ENCODE data around the gene MYL5.

MYL5 gene

DNA sequence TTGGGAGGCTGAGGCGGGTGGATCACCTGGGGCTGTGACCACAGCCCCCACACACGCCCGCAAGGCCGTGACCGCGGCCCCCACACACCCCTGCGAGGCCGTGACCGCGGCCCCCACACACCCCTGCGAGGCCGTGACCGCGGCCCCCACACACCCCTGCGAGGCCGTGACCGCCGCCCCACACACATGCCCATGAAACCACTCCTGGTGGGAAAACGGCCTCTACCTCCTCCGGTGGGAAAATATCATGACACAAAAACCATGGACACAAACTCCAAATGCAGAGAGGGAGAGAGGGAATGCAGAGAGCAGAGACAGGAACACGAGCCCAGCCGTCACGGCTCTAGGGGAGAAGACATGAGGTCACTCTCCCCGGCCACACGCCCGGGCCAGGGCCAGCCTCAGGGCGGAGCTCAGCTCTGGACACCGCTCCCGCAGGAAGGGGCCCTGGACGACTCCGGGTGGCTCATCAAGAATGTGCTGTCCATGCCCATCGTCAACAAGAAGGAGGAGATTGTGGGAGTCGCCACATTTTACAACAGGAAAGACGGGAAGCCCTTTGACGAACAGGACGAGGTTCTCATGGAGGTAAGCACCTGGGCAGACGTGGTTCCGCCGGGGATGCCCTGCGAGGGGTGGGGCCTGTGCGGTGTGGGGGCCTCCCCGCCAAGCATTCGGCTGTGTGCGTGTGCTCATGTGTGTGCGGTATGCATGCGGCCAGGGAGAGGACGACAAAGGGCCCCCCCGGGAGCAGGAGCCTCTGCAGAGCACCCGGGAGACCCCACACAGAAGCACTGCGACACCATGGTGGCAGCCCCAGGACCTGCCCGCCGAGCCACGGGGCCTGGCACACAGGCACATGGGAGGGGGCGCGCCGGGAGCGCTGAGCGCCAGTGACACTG, 17.7 kb upstream of the MYL5 start:
- CTCF ChIA-PET = no interaction called here

DNA sequence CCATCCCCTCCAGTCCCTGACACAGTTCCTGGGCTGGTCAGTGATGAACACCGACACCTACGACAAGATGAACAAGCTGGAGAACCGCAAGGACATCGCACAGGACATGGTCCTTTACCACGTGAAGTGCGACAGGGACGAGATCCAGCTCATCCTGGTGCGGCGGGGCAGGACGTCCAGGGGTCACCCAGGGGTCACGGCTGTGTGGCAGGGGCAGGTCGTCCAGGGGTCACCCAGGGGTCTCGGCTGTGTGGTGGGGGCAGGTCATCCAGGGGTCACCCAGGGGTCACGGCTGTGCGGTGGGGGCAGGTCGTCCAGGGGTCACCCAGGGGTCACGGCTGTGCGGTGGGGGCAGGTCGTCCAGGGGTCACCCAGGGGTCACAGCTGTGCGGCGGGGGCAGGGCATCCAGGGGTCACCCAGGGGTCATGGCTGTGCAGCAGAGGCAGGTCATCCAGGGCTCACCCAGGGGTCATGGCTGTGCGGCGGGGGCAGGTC, 17.0 kb upstream of the MYL5 start:
- POLR2A ChIA-PET = no interaction called here
- TF ChIP-seq, protein P1, sequence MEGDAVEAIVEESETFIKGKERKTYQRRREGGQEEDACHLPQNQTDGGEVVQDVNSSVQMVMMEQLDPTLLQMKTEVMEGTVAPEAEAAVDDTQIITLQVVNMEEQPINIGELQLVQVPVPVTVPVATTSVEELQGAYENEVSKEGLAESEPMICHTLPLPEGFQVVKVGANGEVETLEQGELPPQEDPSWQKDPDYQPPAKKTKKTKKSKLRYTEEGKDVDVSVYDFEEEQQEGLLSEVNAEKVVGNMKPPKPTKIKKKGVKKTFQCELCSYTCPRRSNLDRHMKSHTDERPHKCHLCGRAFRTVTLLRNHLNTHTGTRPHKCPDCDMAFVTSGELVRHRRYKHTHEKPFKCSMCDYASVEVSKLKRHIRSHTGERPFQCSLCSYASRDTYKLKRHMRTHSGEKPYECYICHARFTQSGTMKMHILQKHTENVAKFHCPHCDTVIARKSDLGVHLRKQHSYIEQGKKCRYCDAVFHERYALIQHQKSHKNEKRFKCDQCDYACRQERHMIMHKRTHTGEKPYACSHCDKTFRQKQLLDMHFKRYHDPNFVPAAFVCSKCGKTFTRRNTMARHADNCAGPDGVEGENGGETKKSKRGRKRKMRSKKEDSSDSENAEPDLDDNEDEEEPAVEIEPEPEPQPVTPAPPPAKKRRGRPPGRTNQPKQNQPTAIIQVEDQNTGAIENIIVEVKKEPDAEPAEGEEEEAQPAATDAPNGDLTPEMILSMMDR (IDR thresholded peaks at IDR 0.05; ENCODE audit: insufficient read depth, low read length, missing control alignments) = no peak
- no peak for DNase-seq (ENCODE audit: low read depth, low spot score)
- CTCF ChIA-PET = no interaction called here
- H3K4me3 ChIP-seq (ENCODE audit: low read depth, low read length) = no peak overlapping the region

More for the DNA sequence above, 17.7 kb upstream of the MYL5 start:
- no peak for DNase-seq (ENCODE audit: low read depth, low spot score)
- POLR2A ChIA-PET = no interaction called here
- H3K4me3 ChIP-seq (ENCODE audit: low read depth, low read length) = no peak overlapping the region
- TF ChIP-seq, protein P1 (IDR thresholded peaks at IDR 0.05; ENCODE audit: insufficient read depth, low read length, missing control alignments) = no peak

DNA sequence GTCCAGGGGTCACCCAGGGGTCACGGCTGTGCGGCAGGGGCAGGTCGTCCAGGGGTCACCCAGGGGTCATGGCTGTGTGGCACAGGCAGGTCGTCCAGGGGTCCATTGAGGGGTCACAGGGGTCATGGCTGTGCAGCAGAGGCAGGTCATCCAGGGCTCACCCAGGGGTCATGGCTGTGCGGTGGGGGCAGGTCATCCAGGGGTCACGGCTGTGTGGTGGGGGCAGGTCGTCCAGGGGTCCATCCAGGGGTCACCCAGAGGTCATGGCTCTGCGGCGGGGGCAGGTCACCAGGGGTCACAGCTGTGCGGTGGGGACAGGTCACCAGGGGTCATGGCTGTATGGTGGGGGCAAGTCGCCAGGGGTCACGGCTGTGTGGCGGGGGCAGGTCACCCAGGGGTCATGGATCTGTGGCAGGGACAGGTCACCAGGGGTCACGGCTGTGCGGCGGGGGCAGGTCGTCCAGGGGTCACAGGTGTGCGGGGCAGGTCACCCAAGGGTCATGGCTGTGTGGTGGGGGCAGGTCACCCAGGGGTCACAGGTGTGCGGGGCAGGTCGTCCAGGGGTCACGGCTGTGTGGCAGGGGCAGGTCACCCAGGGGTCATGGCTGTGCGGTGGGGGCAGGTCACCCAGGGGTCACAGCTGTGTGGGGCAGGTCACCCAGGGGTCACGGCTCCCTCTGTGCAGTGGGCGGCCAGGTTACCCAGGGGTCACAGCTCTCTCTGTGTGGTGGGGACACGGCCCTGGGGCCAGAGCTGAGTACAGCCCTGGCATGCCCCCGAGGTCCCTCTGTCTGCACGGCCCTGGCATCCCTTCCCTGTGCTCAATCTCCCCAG, 16.3 kb upstream of the MYL5 start:
- H3K4me3 ChIP-seq (ENCODE audit: low read depth, low read length) = no peak overlapping the region
- ChIA-PET POLR2A (no interaction called here), CTCF (no interaction called here)
- TF ChIP-seq, protein P1 (IDR thresholded peaks at IDR 0.05; ENCODE audit: insufficient read depth, low read length, missing control alignments) = no peak
- no peak for DNase-seq (ENCODE audit: low read depth, low spot score)

DNA sequence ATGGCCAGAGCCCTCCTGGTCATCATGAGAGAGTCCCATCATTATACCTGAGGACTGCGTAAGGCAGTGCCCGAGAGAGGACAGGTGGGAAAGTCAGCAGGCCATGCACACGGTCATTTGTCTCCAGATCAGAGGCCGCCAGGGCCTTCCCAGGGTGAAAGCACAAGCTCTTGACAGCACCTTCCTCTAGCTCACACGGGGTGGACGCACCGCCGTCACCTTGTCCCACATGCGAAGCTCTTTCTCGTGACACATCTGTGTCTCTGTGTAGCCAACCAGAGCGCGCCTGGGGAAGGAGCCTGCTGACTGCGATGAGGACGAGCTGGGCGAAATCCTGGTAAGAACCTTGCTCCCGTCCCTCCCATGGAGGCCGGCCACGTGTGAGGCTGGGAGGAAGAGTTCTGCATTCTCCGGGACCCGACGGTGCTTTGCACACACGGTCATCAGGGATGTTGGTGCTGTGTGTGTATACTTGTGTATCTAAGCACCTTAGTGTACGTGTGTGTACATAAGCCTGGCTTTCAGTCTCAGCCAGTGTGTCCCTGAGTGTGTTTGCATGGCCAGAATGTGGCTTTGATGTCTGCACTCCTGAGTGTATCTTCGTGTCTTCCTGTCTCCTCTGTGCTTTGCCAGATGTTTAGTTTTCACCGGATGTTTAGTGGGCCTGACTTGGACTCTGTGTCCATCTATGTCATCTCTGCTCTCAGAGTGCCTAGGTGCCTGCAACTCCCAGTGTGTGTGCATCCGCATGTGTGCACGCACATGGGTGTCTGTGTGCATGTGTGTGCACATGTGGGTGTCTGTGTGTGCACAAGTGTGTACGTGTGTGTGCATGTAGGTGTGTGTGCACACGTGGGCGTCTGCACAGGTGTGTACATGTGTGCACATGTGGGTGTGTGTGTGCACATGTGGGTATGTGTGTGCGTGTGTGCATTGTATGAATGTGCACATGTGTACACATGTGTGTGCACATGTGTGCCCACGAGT, 15.4 kb upstream of the MYL5 start:
- TF ChIP-seq, protein P1 (IDR thresholded peaks at IDR 0.05; ENCODE audit: insufficient read depth, low read length, missing control alignments) = no peak

DNA sequence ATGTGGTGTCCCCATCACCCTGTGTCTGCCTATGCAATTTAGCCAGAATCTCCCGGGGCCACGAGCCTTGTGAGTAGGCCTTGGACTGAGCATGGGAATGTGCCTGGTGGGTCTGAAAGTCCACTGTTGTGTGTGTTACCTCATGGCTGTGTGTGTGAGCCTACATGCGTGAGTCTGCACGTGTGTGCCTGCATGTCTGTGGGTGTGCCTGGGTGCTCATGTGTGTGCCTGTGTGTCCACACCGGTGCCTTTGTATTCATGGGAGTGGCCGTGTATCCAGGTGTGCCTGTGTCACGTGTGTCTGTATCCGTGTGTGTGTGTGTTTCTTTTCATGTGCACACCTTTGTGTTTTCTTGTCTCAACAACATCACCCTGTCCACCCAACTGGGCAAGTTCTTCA, 14.5 kb upstream of the MYL5 start:
- TF ChIP-seq, protein P1 (IDR thresholded peaks at IDR 0.05; ENCODE audit: insufficient read depth, low read length, missing control alignments) = no peak
- no peak overlapping the region for H3K4me3 ChIP-seq (ENCODE audit: low read depth, low read length)
- ChIA-PET POLR2A (no interaction called here), CTCF (no interaction called here)
- no peak for DNase-seq (ENCODE audit: low read depth, low spot score)

More for the DNA sequence above, 15.4 kb upstream of the MYL5 start:
- DNase-seq (ENCODE audit: low read depth, low spot score) = no peak
- ChIA-PET CTCF (no interaction called here), POLR2A (no interaction called here)
- no peak overlapping the region for H3K4me3 ChIP-seq (ENCODE audit: low read depth, low read length)

All from AG04449 (cell line).